8988T (cell line): ENCODE data around the gene MTF1.

Experiments
- DNase-seq: peaks from one replicate; pipeline ENCODE4 v3.0.0; 2011

Gene MTF1

GRCh38 chr1:37825506-37825905, 33.9 kb downstream of the MTF1 start:
- no peak for DNase-seq

GRCh38 chr1:37824001-37824400, 35.4 kb downstream of the MTF1 start:
- no peak for DNase-seq

- DNase-seq: no peak
These were observed 36.2 kb downstream of the MTF1 start for GRCh38 chr1:37822906-37823815.

DNA sequence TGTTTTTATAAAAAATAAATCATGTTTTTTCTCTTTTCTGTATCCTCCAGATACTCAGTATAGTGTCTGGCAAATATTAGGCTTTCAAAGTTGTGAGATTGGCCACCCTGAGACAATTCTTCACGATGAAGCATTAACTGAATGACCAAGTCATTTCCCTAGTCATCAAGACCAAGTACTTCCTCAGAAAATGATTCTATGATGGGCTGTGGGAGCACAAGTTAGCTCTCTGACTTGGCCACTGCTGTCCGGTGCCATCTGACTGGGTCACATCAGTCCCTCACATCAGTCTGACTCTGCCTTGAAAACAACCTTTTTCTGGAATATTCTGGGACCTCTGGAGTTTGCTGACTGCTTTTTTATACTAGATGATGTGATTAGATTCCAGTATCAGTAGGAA, 37.9 kb downstream of the MTF1 start:
- DNase-seq: no peak

DNA sequence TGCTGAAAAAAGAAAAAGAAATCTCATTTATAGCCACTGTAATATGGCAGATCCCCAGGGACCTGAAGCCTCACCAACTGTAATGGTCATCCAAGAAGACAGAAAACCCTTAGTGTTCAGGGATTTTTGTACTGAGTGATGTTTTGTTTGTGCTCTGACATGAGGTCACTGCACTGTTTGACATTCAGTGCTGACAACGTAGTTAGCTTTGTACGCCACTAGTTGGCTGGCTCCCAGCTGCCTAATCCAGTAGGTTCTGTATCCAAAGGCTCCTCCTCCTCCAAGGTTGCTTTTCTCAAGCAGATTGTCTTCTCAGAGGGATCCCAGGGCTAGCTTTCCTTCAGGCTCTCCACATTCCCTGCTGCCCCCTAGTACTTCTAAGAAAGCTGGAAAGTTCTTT, 41.9 kb downstream of the MTF1 start:
- no peak for DNase-seq

DNA sequence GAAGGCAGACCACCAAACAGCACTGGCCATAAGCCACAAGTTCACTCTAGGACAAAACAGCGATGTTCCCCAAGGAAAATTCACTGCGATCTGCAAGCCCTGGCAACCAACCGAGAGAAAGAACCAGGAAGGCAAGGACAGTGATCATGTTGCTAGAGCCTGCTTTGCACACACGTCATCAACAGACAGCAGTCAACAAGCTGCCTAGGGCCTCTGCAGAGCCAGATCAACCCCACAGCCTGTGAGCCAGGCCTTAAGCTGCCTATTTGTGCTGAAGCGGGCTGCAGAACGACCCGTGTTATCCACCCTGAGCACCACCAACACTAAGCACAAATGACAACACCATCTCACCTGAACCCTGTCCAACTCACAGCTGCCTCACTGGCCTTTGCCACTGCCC, 45.1 kb downstream of the MTF1 start:
- no peak for DNase-seq

DNA sequence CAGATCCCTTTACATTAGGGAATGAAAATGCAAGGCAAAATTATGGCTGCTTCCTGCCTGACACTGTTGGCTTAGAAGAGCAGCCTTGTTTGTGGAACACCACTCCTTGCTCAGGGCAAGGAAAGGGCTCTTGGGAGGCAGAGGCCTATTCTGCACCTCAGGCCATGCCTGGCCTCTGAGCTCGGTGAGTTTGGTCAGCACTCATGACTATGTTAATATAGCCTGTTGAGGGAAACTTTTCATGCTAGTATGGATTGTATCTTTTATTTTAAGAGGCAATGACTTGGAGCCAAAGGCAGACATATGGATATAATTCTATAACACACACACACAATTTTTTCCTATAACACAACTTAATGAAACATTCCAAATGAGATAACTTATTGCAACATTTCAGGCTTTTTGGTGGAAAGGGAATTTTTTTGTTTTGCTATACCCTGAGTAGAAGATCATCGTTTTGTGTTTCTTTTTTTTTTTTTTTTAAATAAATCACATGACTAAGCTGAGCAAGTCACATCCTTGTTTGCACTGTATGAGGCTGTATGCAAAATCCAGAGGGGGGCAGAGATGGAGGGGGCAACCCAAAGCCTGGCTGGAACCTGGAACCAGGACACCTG, 45.8 kb downstream of the MTF1 start:
- no peak for DNase-seq

DNA sequence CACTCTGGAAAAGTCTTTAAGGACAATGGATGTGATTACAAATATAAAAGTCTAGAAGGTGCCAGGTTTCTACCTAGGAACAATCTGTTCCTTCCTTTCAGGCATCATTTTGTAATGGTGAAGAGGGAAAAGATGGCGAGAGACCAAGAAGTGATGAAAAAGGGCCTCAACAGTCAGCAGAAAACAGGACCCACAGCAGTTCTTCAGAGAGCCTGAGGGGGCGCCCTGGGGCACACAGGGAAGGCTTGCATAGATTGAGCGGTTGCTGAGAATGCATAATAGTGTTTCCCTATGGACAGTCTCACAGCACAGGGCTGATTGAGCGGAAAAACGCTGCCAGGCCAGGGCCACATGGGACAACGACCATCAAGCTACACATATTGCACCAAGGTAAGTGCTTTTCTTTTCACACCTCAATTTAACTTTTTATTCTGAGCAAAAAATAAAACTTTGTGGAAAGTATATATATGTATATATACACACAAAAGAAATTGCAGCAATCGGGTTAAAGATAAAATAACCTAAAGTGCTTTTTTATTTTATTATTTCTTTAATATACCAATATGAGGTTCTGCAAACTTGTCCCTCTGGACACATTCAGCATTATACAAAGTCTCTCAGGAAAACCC, 48.3 kb downstream of the MTF1 start:
- DNase-seq: no peak

DNA sequence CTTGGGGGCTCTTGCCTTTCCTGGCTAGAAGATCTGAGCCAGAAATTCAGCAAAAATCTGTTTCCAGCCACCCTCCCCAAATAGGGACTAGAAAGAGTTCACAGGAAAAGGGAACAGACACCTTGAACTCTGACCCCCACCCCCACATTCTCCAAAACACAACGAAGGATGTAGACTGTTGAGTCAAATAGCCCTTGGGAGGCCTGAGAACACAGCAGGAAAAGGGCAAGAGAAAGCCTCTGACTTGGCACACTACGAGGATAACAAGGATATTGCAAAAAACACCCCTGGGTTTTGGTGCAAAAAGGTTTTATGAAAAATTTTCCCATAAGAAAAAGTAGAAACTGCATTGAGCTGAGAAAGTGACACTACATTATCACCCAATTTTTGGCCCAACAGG, 49.5 kb downstream of the MTF1 start:
- no peak for DNase-seq

DNA sequence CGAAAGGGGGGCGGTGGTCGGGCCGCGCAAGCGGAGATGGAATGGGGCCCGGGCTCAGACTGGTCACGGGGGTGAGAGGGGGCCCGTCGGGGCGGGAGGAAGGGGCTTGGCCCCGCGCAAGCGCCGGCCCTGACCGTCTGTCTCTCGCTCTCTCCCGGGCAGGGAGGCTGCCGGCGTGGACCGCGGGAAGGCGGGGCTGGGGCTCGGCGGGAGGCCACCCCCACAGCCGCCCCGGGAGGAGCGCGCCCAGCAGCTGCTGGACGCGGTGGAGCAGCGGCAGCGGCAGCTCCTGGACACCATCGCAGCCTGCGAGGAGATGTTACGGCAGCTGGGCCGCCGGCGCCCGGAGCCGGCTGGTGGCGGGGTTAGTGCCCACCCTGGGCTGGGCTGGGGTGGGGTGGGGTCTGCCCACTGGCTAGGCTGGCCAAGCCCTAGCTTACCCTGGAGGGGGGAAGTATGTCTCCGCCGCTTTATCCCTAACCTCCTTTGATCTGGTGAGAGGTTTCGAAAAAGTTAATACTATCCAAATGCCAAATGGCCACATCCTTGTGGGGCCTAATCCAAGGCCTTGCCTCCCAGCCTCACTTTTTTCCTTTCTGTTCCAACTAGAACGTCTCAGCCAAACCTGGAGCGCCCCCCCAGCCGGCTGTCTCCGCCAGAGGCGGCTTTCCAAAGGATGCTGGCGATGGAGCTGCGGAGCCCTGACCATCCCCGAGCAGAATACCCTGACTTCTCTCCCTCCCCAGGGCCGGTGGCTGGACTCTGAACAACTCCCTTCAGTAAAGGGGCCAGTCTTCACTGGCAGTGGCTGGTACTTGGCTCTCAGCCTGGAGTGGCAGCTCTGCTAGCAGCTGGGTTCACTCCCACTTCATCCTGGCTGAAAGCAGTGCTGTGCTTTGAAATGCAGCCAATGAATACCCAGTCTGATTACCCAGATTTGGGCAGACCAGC, 50.7 kb downstream of the MTF1 start:
- peak; percentile 84 for DNase-seq

GRCh38 chr1:37807555-37808368, 51.6 kb downstream of the MTF1 start, which contains the start of the genes C1orf122 and YRDC:
C1orf122 (plus strand) TSS chr1:37807790; CDS start chr1:37808405, 615 bp downstream.
YRDC (minus strand) TSS chr1:37808208; CDS start chr1:37808180, 28 bp downstream.
- DNase-seq: peak; percentile 96

DNA sequence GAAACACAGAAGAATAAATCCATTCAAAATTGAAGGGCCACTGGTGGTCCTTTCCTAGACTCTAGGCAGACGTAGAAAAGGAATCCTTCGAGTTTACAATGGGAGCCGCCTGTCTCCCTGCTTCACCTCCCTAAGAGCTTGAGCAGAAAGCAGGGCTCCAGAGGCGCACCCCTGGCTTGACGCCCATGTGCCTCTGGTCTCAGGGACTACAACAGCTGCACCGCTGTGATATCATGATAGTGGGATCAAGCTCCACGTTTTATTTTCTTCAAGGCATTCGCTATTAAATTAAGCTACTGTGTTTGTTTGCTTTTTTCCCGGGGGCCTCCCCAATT, 52.2 kb downstream of the MTF1 start:
- DNase-seq: no peak

DNA sequence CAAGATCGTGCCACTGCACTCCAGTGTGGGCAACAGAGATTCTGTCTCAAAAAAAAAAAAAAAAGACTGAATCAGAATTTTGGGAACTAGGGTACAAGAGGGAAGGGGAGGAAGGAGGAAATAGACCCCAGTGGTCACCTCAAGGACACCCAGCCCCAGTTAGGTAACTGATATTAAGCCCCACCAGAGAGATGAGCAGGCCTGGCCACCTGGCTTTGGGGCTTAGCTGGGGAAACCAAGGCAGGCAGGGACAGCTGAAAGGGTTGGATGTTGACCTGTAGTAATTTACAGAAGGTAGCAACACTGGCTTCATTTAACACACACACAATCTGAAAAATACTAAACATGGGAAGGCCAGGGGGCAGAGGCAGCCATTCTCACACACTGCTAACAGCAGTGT, 57.0 kb downstream of the MTF1 start:
- DNase-seq: no peak

DNA sequence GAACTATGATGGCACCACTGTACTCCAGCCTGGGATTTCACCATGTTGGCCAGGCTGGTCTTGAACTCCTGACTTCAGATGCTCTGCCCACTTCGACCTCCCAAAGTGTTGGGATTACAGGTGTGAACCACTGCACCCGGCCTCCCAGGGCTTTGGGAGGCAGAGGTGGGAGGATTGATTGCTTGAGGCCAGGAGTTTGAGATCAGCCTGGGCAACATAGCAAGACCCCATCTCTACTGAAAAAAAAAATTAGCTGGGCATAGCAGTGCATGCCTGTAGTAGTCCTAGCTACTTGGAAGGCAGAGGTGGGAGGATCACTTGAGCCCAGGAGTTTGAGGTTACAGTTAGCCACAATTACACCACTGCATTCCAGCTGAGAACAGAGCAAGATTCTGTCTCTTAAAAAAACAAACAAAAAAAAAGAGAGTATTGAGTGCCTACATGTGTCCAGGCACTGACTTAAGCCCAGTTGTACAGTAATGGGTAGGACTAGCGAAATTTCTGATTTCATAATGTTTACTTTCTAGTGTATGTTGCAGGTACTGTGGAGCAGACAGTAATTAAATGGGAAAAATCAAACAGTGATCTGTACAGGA, 61.5 kb downstream of the MTF1 start:
- no peak for DNase-seq

- DNase-seq: no peak
These were observed 63.9 kb downstream of the MTF1 start for GRCh38 chr1:37795340-37796125.

DNA sequence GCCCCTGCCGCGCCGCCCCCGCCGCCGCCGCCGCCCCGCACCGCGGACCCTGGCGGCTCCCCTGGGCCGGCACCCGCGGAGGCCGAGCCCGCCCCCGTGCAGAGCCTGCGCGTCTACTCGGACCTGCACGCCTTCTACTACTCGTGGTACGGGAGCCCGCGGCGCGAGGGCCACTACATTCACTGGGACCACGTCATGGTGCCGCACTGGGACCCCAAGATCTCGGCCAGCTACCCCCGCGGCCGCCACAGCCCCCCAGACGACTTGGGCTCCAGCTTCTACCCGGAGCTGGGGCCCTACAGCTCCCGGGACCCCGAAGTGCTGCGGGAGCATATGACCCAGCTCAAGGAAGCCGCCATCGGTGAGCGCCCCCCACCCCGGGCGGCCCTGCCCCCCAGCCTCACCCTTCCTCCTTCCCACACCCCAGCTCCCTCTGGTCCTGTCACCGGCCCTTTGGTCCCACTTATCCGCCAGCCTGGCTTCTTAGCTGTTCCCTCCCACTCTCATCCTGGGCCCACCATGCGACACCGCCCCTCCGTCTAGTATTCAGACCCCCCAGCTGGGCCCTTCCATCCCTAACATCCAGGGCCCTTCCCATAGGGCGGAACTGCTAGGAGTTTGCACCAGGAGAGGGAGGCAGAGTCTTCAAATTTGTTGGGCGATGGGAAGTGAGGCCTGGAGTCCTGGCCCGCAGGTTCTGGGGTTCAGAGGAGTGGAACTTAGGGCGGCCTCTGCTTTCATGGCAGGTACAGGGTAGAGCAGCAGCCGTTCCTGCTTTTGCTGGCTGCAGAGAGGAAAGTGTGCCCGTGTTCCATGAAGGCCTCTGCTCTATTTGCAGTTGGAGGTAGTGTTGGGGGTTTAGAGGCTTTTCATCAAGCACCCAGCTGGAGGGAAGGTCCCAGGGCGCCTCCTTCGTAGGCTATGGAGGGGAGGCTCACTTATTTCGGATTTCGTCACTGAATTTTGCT, 64.7 kb downstream of the MTF1 start:
- no peak for DNase-seq

GRCh38 chr1:37793773-37794371, 65.5 kb downstream of the MTF1 start, which contains the start of gene MANEAL:
MANEAL (plus strand) TSS chr1:37793847; CDS start chr1:37794183, 336 bp downstream.
- DNase-seq: peak; percentile 70

- DNase-seq: no peak
These were observed 66.3 kb downstream of the MTF1 start for GRCh38 chr1:37792943-37793686.
